Measurements from ENCODE around the gene HEPHL1. TPM values are rescaled to one million over a fixed set of nuclear protein-coding genes. Genes with fewer than 3 reads are reported as not detected.

Gene HEPHL1
- total RNA-seq, 4 donors from 2014 or later = under 0.01 to 103 (median 6.6) TPM

- no peaks in the 10 kb centered on the region for H3K27me3 ChIP-seq
- no peaks in the 10 kb centered on the region for H3K36me3 ChIP-seq
- 17 to 39% methylated on average over 5 to 7 of the region's 10 CpGs for WGBS, 2 donors
- intact Hi-C loops (cut with DNase I) = no loop called here
- H3K4me3 ChIP-seq = peak overlapping the region in 1 of 4 donors; percentile 23
- H3K9me3 ChIP-seq = no peaks in the 10 kb centered on the region
- peaks cover 23 to 72% (median 45%) of the 10 kb centered on the region in 3 donors for H3K4me1 ChIP-seq
- DNase-seq = no peak
- peak overlapping the region; percentile 61 to 87 (median 70) for H3K27ac ChIP-seq
- TF ChIP-seq POLR2A (IDR thresholded peaks at IDR 0.05) (no peak), CTCF (IDR thresholded peaks at IDR 0.05) (no peak)
Observed at GRCh38 chr11:94134651-94135512, 113.7 kb downstream of the HEPHL1 start.

- 83 to 84% methylated on average over 4 of the region's 4 CpGs for WGBS, 2 donors
- Histone ChIP-seq H3K27ac (no peak overlapping the region), H3K27me3 (no peaks in the 10 kb centered on the region), H3K9me3 (no peaks in the 10 kb centered on the region), H3K4me3 (no peak overlapping the region), H3K4me1 (peaks cover 6 to 63% (median 28%) of the 10 kb centered on the region in 3 donors), H3K36me3 (no peaks in the 10 kb centered on the region)
- TF ChIP-seq CTCF (IDR thresholded peaks at IDR 0.05) (no peak), POLR2A (IDR thresholded peaks at IDR 0.05) (no peak)
- no peak for DNase-seq
- intact Hi-C loops (cut with DNase I) = no loop called here
Observed at GRCh38 chr11:94139416-94139815, 118.3 kb downstream of the HEPHL1 start.

GRCh38 chr11:94140154-94140655 lies 119.1 kb downstream of the HEPHL1 start:
- no peak for DNase-seq

GRCh38 chr11:94141511-94142307 lies 120.6 kb downstream of the HEPHL1 start:
- Histone ChIP-seq H3K27ac (no peak overlapping the region), H3K4me1 (peaks cover 3 to 49% (median 15%) of the 10 kb centered on the region in 3 donors)
- DNase-seq = no peak

More at GRCh38 chr11:94140154-94140655, 119.1 kb downstream of the HEPHL1 start:
- H3K9me3 ChIP-seq = no peaks in the 10 kb centered on the region
- H3K36me3 ChIP-seq = no peaks in the 10 kb centered on the region
- no peak overlapping the region for H3K4me3 ChIP-seq
- H3K27ac ChIP-seq = no peak overlapping the region
- WGBS, 2 donors = 31 to 48% methylated on average over 2 of the region's 2 CpGs
- H3K4me1 ChIP-seq = peaks cover 3 to 63% (median 22%) of the 10 kb centered on the region in 3 donors
- intact Hi-C loops (cut with DNase I) = no loop called here
- TF ChIP-seq CTCF (IDR thresholded peaks at IDR 0.05) (no peak), POLR2A (IDR thresholded peaks at IDR 0.05) (no peak)
- no peaks in the 10 kb centered on the region for H3K27me3 ChIP-seq

More at GRCh38 chr11:94141511-94142307, 120.6 kb downstream of the HEPHL1 start:
- no peaks in the 10 kb centered on the region for H3K9me3 ChIP-seq
- intact Hi-C loops (cut with DNase I) = no loop called here
- no peak for TF ChIP-seq CTCF (IDR thresholded peaks at IDR 0.05)
- TF ChIP-seq POLR2A (IDR thresholded peaks at IDR 0.05) = no peak
- no peaks in the 10 kb centered on the region for H3K36me3 ChIP-seq
- 88 to 89% methylated on average over 9 to 12 of the region's 12 CpGs for WGBS, 2 donors
- no peak overlapping the region for H3K4me3 ChIP-seq
- H3K27me3 ChIP-seq = no peaks in the 10 kb centered on the region
